Measurements from ENCODE around the gene RTCB. TPM values are rescaled to one million over a fixed set of nuclear protein-coding genes. Genes with fewer than 3 reads are reported as not detected.

The RTCB gene
- polyA plus RNA-seq, 1 experiment, result 119 TPM

- POLR2A ChIA-PET, result no interaction called here
- TF ChIP-seq CTCF (IDR thresholded peaks at IDR 0.05; ENCODE audit: insufficient read depth, low read depth, low read length), result no peak
- H3K4me3 ChIP-seq (ENCODE audit: low read depth, low read length), result no peak overlapping the region
- H3K27me3 ChIP-seq (ENCODE audit: control insufficient read depth, insufficient read depth, low read length), result 0 out of 2 replicates have a peak, but pooled peaks cover 1% of the 10 kb centered on the region
- CTCF ChIA-PET, result no interaction called here
- DNase-seq (ENCODE audit: low read depth), result no peak
- no peaks in the 10 kb centered on the region for H3K36me3 ChIP-seq (ENCODE audit: control insufficient read depth, insufficient read depth, low read length)
Observed at GRCh38 chr22:32430352-32430751, 18.3 kb upstream of the RTCB start.

GRCh38 chr22:32426881-32427280, 14.8 kb upstream of the RTCB start:
- Histone ChIP-seq H3K27me3 (ENCODE audit: control insufficient read depth, insufficient read depth, low read length) (peaks cover 3% of the 10 kb centered on the region; the same call in 1 of the 2 replicates), H3K36me3 (ENCODE audit: control insufficient read depth, insufficient read depth, low read length) (no peaks in the 10 kb centered on the region), H3K4me3 (ENCODE audit: low read depth, low read length) (no peak overlapping the region)
- TF ChIP-seq CTCF (IDR thresholded peaks at IDR 0.05; ENCODE audit: insufficient read depth, low read depth, low read length), result no peak
- ChIA-PET CTCF (no interaction called here), POLR2A (no interaction called here)
- no peak for DNase-seq (ENCODE audit: low read depth)

GRCh38 chr22:32423664-32424063, 11.6 kb upstream of the RTCB start:
- H3K4me3 ChIP-seq (ENCODE audit: low read depth, low read length), result no peak overlapping the region
- POLR2A ChIA-PET, result interaction anchor here (0.6 kb wide), 1 partner anchor 475 kb away, joined by 5 read pairs; no protein-coding TSS in a partner anchor
- CTCF ChIA-PET, result no interaction called here
- peaks cover 1% of the 10 kb centered on the region; the same call in 1 of the 2 replicates for H3K27me3 ChIP-seq (ENCODE audit: control insufficient read depth, insufficient read depth, low read length)
- H3K36me3 ChIP-seq (ENCODE audit: control insufficient read depth, insufficient read depth, low read length), result no peaks in the 10 kb centered on the region
- TF ChIP-seq CTCF (IDR thresholded peaks at IDR 0.05; ENCODE audit: insufficient read depth, low read depth, low read length), result no peak
- no peak for DNase-seq (ENCODE audit: low read depth)

- ChIA-PET CTCF (interaction anchor here (1.8 kb wide), 1 partner anchor 11 kb away, joined by 4 read pairs; no protein-coding TSS in a partner anchor), POLR2A (no interaction called here)
Observed at GRCh38 chr22:32422062-32422461, 10.0 kb upstream of the RTCB start.

GRCh38 chr22:32421484-32421883, 9.4 kb upstream of the RTCB start:
- Histone ChIP-seq H3K4me3 (ENCODE audit: low read depth, low read length) (no peak overlapping the region), H3K27me3 (ENCODE audit: control insufficient read depth, insufficient read depth, low read length) (peaks cover 5% of the 10 kb centered on the region), H3K36me3 (ENCODE audit: control insufficient read depth, insufficient read depth, low read length) (no peaks in the 10 kb centered on the region)
- TF ChIP-seq CTCF (IDR thresholded peaks at IDR 0.05; ENCODE audit: insufficient read depth, low read depth, low read length), result no peak
- ChIA-PET POLR2A (no interaction called here), CTCF (interaction anchor here (1.8 kb wide), 1 partner anchor 10 kb away, joined by 4 read pairs; no protein-coding TSS in a partner anchor)
- no peak for DNase-seq (ENCODE audit: low read depth)

More at GRCh38 chr22:32422062-32422461, 10.0 kb upstream of the RTCB start:
- no peaks in the 10 kb centered on the region for H3K36me3 ChIP-seq (ENCODE audit: control insufficient read depth, insufficient read depth, low read length)
- no peak overlapping the region for H3K4me3 ChIP-seq (ENCODE audit: low read depth, low read length)
- DNase-seq (ENCODE audit: low read depth), result no peak
- H3K27me3 ChIP-seq (ENCODE audit: control insufficient read depth, insufficient read depth, low read length), result peaks cover 5% of the 10 kb centered on the region
- TF ChIP-seq CTCF (IDR thresholded peaks at IDR 0.05; ENCODE audit: insufficient read depth, low read depth, low read length), result no peak
